HCT116 (cell line): ENCODE measurements around the gene CASZ1. TPM values are rescaled to one million over a fixed set of nuclear protein-coding genes. Genes with fewer than 3 reads are reported as not detected.

Source experiments
- ATAC-seq: fragments of 200-7000 bp; cut with Tn5 transposase; 2 replicates; pipeline ENCODE4 v1.9.1; 2020; ENCODE audit warnings: mild to moderate bottlenecking, moderate library complexity
- BruUV-seq: library from RNA; stranded (reverse); fragments of 400-500 nt; replicated peaks from 2 replicates; lab custom pipeline; 2021; lab: Mats Ljungman, UMichigan
- CTCF ChIA-PET: fragments of 300-600 bp; sonication (Branson Sonifier 250); formaldehyde crosslinking; loops from one replicate; lab custom pipeline; 2021; ENCODE audit warnings: antibody characterized with exemption; lab: Charles Lee
- POLR2A ChIA-PET: fragments of 300-600, 350-600 bp; sonication (Branson Sonifier 250); formaldehyde crosslinking; loops from one replicate; lab custom pipeline; 2021; ENCODE audit warnings: antibody characterized with exemption; lab: Charles Lee
- RAD21 ChIA-PET, 2 experiments: fragments of 300-600 bp; sonication (Branson Sonifier 250); formaldehyde crosslinking; loops; one replicate each; lab custom pipeline; 2023; ENCODE audit warnings: low total read pairs in 2 of 2; ENCODE audit not compliant: uncharacterized antibody in 2 of 2, unreplicated experiment in 2 of 2, low non-redundant PET in 1 of 2; lab: Charles Lee
- DNase-seq: peaks from one replicate; pipeline ENCODE4 v3.0.0-alpha.2; 2010; ENCODE audit warnings: low read depth, low spot score
- H2AFZ ChIP-seq: fragments of 200-600 bp; shearing (Covaris generic), sonication (generic); 2 replicates; pipeline ENCODE4 v1.6.1; 2017; ENCODE audit warnings: low read depth, mixed run types, mixed read lengths, antibody characterized with exemption, low read length; ENCODE audit not compliant: poor library complexity, severe bottlenecking
- H3K27ac ChIP-seq: 2 replicates; pipeline ENCODE4 v1.5.1; 2012; ENCODE audit warnings: low read depth, low read length
- H3K27me3 ChIP-seq: fragments of 200-600 bp; sonication (generic); 2 replicates; pipeline ENCODE4 v1.6.1; 2016; ENCODE audit warnings: mixed run types, low read length, mixed read lengths; ENCODE audit not compliant: insufficient read depth
- H3K36me3 ChIP-seq, 2 experiments: fragments of 200-500 bp in 1 of 2; fragments of 200-600 bp in 1 of 2; sonication (Bioruptor generic) in 1 of 2; sonication (generic) in 1 of 2; 2 replicates each; pipeline versions ENCODE4 v1.5.1 to v1.6.1; 2014 to 2016; ENCODE audit warnings: low read length in 2 of 2, inconsistent platforms in 1 of 2, mixed read lengths in 1 of 2, mixed run types in 1 of 2; ENCODE audit not compliant: insufficient read depth in 2 of 2, control insufficient read depth in 1 of 2
- H3K4me1 ChIP-seq, 2 experiments: fragments of 200-600 bp in 1 of 2; sonication (generic) in 1 of 2; 2 replicates each; pipeline versions ENCODE4 v1.5.1 to v1.6.1; 2012 to 2017; ENCODE audit warnings: low read length in 2 of 2, inconsistent platforms in 1 of 2, mild to moderate bottlenecking in 1 of 2, mixed read lengths in 1 of 2, mixed run types in 1 of 2, moderate library complexity in 1 of 2; ENCODE audit not compliant: insufficient read depth in 2 of 2, control insufficient read depth in 1 of 2
- H3K4me2 ChIP-seq: fragments of 200-600 bp; sonication (generic); 2 replicates; pipeline ENCODE4 v1.6.1; 2017; ENCODE audit warnings: mixed run types, low read length, mixed read lengths
- H3K4me3 ChIP-seq, 2 experiments: fragments of 200-600 bp in 1 of 2; sonication (generic) in 1 of 2; replicated peaks in 1 of 2; 2 replicates each; pipeline ENCODE4 v1.5.1; 2011 to 2016; ENCODE audit warnings: low read length in 2 of 2, control low read depth in 1 of 2, low read depth in 1 of 2, mild to moderate bottlenecking in 1 of 2, mixed read lengths in 1 of 2, mixed run types in 1 of 2
- H3K79me2 ChIP-seq: fragments of 200-600 bp; sonication (generic); 2 replicates; pipeline ENCODE4 v1.6.1; 2017; ENCODE audit warnings: mild to moderate bottlenecking, mixed run types, low read length, moderate library complexity, mixed read lengths; ENCODE audit not compliant: insufficient read depth
- H3K9ac ChIP-seq: fragments of 200-600 bp; sonication (generic); 2 replicates; pipeline ENCODE4 v1.6.1; 2016; ENCODE audit warnings: low read length, mixed read lengths
- H3K9me2 ChIP-seq: fragments of 200-600 bp; sonication (generic), shearing (Covaris generic); 2 replicates; pipeline ENCODE4 v1.6.1; 2017; ENCODE audit warnings: mixed run types, mild to moderate bottlenecking, moderate library complexity; ENCODE audit not compliant: insufficient read depth
- H3K9me3 ChIP-seq, 2 experiments: fragments of 200-500 bp in 1 of 2; fragments of 200-600 bp in 1 of 2; sonication (Bioruptor generic) in 1 of 2; sonication (generic) in 1 of 2; 2 replicates each; pipeline ENCODE4 v1.6.1; 2014 to 2017; ENCODE audit warnings: low read length in 2 of 2, mixed read lengths in 2 of 2, inconsistent platforms in 1 of 2, low read depth in 1 of 2, mild to moderate bottlenecking in 1 of 2, mixed run types in 1 of 2, moderate library complexity in 1 of 2; ENCODE audit not compliant: control insufficient read depth in 1 of 2, insufficient read depth in 1 of 2
- H4K20me1 ChIP-seq: fragments of 200-600 bp; sonication (generic), shearing (Covaris generic); 2 replicates; pipeline ENCODE4 v1.6.1; 2017; ENCODE audit warnings: mixed run types, mild to moderate bottlenecking, moderate library complexity; ENCODE audit not compliant: insufficient read depth
- ATF3 ChIP-seq: IDR thresholded peaks from 2 replicates; pipeline ENCODE4 v1.6.1; 2012
- EZH2 ChIP-seq: fragments of 200-600 bp; sonication (generic); IDR thresholded peaks from 2 replicates; pipeline ENCODE4 v1.6.1; 2017; ENCODE audit warnings: antibody characterized with exemption, mixed run types
- EZH2phosphoT487 ChIP-seq: fragments of 200-600 bp; IDR thresholded peaks from 2 replicates; pipeline ENCODE4 v1.6.1; 2018; ENCODE audit warnings: antibody characterized with exemption, borderline replicate concordance
- FOSL1 ChIP-seq: IDR thresholded peaks from 2 replicates; pipeline ENCODE4 v1.6.1; 2012; ENCODE audit warnings: low read depth
- MAX ChIP-seq: IDR thresholded peaks from 2 replicates; pipeline ENCODE4 v1.6.1; 2012
- POLR2A ChIP-seq: IDR thresholded peaks from 2 replicates; pipeline ENCODE4 v1.7.0; 2011; ENCODE audit warnings: borderline replicate concordance; ENCODE audit not compliant: insufficient read depth, insufficient read length; ENCODE audit errors: extremely low read depth
- POLR2AphosphoS5 ChIP-seq: IDR thresholded peaks from 2 replicates; pipeline ENCODE4 v1.6.1; 2011; ENCODE audit warnings: mild to moderate bottlenecking, low read depth, low read length, moderate library complexity
- SIN3A ChIP-seq: IDR thresholded peaks from 2 replicates; pipeline ENCODE4 v1.6.1; 2012; ENCODE audit warnings: low read depth
- ZBTB33 ChIP-seq: IDR thresholded peaks from 2 replicates; pipeline ENCODE4 v1.6.1; 2011; ENCODE audit warnings: mild to moderate bottlenecking, low read length, moderate library complexity; ENCODE audit not compliant: insufficient replicate concordance; ENCODE audit errors: extremely low read depth
- ZFX ChIP-seq: fragments of 450-650 bp; IDR thresholded peaks from 2 replicates; pipeline ENCODE4 v1.6.1; 2017
- intact Hi-C: fragments of 100-400 bp; cut with micrococcal nuclease; formaldehyde crosslinking; loops from 2 replicates; pipeline ENCODE4 v1.10.0; 2022
- total RNA-seq: library from RNA; stranded (reverse); gene quantifications from one replicate; pipeline ENCODE4 v1.2.1, GENCODE V29; 2021; ENCODE audit not compliant: unreplicated experiment

Gene CASZ1
- total RNA-seq, 1 experiment from 2014 or later = 7.7 TPM

- no peak for TF ChIP-seq ZBTB33
- TF ChIP-seq EZH2 = no peak
- TF ChIP-seq EZH2phosphoT487 = no peak
- no peak for TF ChIP-seq ZFX
- TF ChIP-seq ATF3 = no peak
- no peak for TF ChIP-seq POLR2A
- no peak for TF ChIP-seq FOSL1
- TF ChIP-seq MAX = no peak
- TF ChIP-seq, all 23 proteins: peak for 0
Observed at GRCh38 chr1:10617931-10618885, 178.2 kb downstream of the CASZ1 start (continued).

GRCh38 chr1:10617318-10617717, 179.1 kb downstream of the CASZ1 start:
- Histone ChIP-seq H3K9me2 (no peaks in the 10 kb centered on the region), H2AFZ (no peak overlapping the region), H3K4me3 (no peak overlapping the region), H3K27me3 (no peaks in the 10 kb centered on the region), H3K4me1 (no peaks in the 10 kb centered on the region), H3K9ac (no peak overlapping the region), H3K4me2 (no peak overlapping the region), H4K20me1 (no peaks in the 10 kb centered on the region), H3K27ac (no peak overlapping the region), H3K36me3 (no peaks in the 10 kb centered on the region), H3K9me3 (no peaks in the 10 kb centered on the region), H3K79me2 (no peaks in the 10 kb centered on the region)
- CTCF ChIA-PET = no interaction called here
- RAD21 ChIA-PET = no interaction called here
- POLR2A ChIA-PET = no interaction called here
- no peak for DNase-seq
- intact Hi-C loops = no loop called here
- no peak for ATAC-seq
- no TSS peak for BruUV-seq
- no peak for TF ChIP-seq POLR2A
- TF ChIP-seq POLR2AphosphoS5 = no peak
- TF ChIP-seq SIN3A = no peak
- no peak for TF ChIP-seq ZFX
